AML-193 (cell line): ENCODE measurements around the gene RHEB.

Experiments
- DNase-seq, 2 experiments: peaks; one replicate each; lab custom pipeline; 2025; lab: John Stamatoyannopoulos, UW

The RHEB gene

DNA sequence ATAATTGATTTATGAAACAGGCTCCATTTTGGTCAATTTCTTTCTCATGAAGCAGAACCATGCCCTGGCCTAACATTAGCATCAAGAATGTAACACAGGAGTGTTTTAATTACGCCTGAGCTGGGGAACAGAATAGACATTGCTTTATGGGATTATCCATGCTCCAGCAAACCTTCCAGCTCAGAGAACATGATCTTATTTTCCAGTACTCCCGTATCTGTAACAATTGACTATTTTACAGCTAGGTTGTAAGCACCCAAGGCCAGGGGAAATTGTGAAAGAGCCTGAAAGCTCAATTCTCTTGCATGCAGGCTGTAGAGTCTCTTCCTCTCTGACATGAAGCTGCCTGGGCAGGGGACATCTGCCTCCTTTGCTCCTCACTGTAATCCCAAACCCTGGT, 49.0 kb downstream of the RHEB start:
- peak in 1 of 2 experiments; percentile 54 for DNase-seq

DNA sequence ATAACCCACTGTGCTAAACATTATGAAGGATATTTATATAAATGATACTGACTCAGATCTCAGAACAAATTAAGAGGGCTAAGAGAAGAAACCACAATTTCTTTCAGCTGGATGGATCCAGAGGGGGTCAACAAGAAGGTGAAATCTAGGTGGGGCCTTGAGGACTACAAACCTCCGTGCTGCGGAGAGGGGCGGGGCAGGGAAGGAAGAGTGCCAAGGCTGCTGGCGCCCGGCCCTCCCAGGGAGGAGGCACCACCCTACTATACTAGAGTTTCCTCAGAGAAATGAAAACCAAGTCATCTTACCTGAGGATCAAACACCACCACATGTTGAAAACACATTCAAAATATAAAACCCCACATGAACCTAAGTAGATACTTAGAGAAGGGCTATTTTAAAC, 50.4 kb downstream of the RHEB start:
- no peak for DNase-seq

DNA sequence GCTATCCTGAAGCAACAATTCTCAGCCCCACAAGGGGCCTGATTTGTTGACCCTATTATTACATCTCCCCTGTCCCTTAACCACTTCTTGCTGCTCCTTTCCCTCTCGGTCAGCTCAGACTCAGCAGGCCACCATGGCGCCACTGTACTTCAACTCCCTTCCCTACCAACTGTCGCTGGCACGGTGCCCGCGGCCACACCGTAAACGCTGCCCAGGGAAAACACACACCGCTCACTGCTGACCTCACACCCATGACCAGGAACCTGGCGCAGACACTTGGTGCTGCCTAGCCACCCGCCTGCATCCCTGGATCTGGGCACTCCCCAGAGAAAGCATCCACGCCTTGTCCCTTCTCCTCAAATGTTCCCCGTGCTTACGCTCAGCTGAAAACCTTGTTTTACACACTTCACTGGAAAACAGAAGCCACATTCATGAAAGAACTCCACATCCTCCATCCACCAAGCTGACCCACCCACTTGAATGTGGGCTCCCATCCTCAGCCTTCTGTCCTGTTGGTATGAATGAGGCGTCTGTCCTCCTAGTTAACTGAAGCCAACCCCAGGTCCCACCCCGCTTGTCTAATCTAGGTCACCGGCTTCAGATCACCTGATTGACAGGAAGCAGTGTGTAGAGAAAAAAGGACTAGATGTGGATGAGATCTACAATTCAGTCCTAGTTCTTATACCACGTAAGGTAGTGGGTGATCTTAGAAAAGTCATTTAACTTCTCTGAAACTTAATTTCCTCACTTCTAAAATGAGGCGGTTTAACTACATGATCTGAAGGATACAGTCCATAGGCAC, 51.3 kb downstream of the RHEB start:
- DNase-seq: no peak

DNA sequence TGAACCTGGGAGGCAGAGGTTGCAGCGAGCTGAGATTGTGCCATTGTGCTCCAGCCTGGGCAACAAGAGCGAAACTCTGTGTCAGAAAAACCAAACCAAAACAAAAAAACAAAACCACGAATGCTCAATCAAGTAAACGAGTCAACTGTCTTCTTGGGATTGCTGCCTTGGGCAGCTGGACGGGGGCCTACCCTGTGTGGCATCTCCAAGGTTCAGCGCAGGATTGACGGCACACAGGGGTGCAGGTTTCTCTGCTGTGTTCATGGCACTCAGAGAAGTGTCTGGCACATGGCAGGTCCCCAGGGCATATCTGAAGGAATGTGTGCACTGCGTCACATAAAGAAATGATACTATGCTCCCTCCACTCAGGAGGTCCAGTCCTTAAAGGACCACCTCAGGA, 54.5 kb downstream of the RHEB start:
- no peak for DNase-seq

DNA sequence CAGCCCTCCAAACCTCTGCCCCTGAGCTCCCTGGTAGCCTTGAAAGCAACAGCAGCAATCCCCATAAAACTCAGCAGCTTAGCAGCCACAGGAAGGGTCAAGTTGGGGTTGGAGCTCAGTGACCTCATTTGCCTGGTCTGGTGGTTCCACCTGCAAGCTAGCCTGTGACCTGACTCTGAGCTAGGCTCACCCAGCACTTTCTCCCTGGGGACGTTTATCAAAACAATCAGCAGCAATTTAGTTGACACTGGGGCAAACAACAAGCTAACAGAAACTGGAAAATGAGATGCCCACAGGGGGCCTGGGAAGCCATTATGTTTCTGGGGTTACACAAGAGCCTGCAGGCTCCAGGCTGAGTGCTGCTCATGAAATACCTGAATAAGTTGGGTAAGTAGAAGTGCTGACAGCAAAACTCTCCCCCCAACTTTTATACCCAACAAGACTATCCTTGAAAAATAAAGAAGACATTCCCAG, 57.4 kb downstream of the RHEB start:
- no peak for DNase-seq

DNA sequence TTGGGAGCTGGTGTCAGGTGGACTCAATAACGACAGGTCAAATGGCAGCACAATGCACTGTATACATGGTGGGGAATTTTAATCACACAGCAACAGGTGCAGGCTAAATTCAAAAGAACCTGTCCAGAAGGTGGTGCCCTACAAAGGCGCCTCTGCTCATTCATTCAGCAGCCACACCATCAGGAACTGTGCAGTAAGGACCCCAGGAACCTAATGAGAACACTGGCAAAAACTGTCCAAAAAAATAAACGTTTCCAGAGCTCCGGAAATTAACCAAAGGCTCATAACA, 57.8 kb downstream of the RHEB start:
- no peak for DNase-seq

DNA sequence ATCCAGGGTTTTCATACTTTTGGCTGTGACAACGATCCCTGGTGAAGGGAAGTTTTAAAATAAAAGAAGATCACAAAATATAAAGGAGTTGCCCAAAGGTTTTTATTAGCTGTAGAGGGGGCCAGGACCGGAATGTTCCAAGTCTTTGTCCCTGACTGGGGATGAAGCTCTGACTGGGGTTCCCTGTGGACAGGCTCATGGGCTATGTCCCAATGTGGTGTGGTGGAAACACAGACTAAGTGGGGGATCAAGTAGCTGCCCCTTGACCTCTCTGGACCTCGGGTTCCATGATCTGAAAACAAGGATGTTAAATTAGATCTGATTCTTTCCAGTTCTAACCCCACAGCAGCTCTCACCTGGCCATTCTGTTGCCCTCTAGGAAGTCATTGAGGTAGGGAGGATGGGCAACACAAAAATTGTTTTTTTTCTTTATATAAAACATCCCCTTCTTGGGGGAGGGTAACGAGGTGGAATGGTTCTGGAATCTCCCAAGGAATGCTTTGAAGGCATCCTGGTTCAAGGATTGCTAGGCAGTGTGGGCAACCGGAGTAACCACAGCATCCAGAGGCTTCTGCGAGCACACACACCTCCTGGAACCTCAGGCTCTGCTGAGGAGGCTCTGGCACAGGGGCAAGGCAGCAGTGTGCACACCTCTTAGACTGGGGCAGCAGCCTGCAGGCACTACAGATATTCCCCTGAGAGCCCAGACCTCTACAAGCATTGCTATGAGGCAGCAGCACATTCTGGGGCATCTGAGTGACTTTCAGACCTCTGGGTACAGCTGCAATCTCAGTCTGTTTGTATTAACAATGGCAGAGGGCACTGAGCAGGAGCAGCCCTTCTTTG, 58.4 kb downstream of the RHEB start:
- DNase-seq: no peak

DNA sequence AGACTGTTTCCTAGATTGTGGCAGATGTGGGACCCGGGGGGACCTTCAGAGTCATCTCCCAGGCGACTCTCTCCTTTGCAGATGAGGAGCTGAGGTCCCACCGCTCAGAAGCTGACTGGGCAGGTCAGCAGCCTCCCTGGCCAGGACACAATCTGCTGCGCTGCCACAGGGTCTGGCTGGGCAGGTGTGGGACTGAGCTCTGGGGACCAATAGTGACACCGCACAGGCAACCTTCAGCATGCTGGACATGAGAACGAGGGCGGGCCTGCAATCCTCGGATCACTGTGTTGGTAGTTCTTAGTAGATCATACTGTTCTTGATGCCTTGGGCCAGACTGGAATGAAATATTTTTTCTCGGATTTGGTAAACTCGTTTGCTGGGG, 59.2 kb downstream of the RHEB start:
- DNase-seq: no peak

DNA sequence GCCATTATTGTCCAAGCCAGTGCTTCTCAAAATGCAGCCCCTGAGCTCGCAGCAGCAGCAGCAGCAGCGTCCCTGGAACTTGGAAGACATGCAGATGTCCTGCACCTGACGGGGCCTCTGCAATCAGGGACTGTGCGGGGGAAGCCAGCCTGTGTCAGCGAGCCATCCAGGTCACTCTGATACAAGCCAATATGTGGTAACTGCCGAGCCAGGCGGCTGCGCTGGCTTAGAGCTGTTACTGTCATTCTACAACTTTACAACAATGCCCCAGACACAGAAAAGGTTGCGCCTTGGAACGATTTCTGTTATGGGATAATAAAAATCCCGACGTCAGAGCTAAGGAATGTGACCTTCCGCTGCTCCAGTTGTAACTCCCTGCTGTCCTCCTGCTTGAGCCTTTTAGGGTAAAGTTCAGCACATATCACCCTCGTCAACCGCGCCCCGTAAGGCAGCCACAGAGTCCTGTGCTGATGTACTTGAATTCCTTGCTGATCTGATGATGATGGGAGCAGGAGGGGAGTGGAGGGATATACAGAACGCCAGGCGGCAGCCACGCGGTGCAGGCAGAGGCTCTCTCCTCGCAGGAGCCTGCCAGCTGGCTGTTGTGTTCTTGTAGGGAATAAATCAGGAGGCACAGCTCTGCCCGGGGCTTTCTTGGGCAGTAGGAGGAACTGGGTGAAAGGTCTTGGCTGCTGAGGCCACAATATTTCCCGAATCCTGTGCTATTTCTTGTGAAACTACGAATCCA, 59.8 kb downstream of the RHEB start:
- DNase-seq: no peak

DNA sequence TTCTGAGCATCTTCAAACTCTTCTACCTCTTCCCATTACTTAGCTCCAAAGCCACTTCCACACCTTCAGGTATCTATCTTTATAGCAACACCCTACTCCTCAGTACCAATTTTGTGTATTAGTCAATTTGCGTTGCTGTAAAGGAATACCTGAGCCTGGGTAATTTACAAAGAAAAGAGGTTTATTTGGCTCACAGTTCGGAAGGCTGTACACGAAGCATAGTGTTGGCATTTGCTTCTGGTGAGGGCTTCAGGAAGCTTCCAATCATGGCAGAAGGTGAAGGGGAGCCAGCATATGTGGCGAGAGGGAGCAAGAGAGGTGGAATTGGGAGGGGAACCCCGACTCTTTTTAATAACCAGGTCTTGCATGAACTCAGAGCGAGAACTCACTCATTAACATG, 62.2 kb downstream of the RHEB start:
- DNase-seq: no peak

DNA sequence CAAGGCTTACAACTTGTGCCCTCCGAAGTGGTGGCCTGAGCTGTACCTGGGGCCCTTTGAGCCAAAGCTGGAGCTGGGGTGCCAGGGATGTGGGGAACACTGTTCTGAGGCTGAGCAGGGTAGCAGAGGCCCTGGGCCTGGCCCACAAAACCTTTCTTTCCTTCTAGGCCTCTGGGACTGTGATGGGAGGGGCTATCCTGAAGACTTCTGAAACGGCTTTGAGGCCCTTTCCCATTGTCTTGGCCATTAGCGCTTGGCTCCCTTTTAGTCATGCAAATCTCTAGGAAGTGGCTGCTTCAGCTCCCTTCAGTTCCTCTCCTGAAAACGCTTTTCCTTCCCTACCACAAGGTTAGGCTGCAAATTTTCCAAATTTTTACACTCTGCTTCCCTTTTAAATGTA, 62.9 kb downstream of the RHEB start:
- no peak for DNase-seq

DNA sequence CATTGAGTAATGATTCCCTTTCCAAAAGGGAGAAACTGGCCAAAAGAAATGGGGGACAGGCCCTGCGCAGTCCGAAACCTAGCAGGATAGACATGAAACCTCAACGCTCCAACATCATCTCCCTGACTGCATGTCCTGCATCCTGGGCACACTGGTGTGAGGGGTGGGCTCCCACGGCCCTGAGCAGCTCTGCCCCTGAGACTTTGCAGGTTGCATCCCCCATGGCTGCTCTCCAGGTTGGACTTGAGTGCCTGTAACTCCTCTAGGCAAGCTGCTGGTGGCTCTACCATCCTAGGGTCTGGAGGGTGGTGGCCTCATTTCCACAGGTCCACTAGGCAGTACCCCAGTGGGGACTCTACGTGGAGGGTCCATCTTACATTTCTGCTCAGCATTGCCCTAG, 63.4 kb downstream of the RHEB start:
- DNase-seq: no peak

DNA sequence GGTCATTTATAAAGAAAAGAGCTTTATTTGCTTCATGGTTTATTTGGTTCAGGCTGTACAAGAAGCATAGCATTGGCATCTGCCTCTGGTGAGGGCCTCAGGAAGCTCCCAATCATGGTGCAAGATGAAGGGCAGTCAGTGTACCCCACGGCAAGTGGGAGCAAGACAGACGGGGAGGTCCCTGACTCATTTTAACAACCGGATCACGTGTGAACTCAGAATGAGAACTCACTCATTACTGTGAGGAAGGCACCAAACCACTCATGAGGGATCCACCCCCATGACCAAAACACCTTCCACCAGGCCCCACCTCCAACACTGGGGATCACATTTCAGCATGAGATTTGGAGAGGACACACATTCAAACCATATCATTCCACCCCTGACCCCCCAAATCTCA, 64.0 kb downstream of the RHEB start:
- no peak for DNase-seq

DNA sequence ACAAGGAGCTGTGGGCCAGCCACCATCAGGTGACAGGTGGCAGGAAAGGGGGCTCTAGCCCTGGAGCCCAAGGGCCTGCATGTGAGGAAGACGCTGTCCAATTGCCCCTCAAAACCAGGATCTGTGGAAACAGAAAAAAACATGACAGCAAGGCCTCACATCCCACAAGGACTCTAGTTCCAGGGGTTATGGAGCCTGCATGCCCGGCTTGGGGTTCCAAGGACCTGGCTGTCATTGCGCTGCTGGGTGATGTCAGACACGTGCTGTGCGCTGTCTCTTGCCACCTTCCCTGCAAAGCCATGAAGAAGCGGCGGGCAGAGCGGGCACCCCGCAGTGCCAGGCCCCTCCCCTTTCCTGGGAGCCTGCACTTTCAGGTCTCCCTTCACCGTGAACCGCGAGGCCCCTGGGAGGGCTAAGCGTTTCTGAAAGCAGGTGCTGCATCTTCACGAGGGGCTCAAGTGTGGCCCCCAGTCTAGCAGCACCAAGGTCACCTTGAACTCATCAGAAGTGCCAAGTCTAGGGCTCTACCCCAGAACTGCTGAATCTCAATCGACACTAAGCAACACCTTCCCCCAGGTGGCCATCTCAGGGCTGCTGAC, 64.7 kb downstream of the RHEB start:
- no peak for DNase-seq

DNA sequence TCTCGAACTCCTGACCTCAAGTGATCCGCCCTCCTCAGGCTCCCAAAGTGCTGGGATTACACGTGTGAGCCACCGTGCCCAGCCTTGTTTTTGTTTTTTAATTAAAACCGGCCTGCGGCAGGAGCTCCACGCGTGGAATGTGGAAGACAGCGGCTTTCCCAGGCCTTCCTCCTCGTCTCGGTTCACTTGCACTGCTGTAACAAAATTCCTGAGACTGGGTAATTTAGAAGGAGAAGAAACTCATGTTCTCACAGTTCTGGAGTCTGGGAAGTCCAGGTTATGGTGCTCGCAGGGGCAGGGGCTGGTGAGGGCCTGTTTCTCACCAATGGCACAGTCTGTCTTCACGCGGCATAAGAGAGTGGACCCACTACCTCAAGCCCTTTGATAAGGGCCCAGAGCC, 65.4 kb downstream of the RHEB start:
- DNase-seq: no peak

DNA sequence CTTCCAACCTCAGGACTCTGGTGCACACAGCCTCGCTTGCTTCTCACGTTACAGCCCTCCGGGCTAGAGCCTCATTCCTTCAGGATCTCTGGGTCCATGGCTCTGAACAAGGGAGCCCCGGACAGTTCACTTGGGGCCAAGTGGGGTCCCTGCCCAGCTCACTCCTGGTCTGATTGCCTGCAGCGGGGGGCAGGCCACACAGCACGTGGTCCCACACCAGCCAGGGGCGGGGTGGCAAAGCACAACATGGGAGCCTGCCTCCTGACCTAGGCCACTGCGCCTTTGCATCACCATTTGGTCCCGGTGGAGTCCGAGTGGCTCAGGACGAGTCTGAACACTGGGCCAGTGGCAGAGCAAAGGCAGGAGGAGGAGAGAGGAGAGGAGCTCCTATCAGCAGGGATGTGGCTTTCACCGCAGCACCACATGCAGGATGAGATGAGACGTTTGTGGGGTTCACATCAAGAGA, 66.3 kb downstream of the RHEB start:
- DNase-seq: no peak

DNA sequence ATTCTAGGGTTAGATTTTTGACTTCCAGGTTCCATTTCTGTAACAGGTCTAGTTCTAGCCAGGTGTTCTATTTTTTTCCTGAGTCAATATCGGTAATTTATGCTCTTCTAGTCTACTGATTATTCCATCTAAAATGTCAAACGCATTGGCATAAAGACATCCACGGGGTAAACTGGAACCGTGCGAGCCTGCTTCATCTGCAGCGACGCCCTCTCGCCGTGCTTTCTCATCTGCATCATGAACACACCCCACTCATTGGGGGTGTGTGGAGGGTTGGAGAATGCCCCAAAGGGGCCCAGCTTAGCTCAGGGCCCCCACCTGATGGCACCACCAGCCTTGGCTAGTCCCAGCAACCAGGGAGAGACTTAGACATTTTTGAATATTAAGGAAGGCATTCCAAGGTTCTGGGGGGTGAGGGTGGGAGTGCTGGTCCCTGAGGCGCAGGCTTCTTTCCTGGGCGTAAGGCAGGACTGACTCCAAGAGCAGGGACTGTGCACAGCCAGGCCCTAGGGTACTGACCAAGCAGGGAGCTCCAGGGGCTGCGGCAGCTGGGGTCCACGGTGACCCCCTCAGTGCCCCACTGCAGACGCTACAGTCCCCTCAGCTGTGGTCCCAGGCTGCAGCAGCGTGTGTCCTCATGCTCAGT, 66.9 kb downstream of the RHEB start:
- DNase-seq: no peak

DNA sequence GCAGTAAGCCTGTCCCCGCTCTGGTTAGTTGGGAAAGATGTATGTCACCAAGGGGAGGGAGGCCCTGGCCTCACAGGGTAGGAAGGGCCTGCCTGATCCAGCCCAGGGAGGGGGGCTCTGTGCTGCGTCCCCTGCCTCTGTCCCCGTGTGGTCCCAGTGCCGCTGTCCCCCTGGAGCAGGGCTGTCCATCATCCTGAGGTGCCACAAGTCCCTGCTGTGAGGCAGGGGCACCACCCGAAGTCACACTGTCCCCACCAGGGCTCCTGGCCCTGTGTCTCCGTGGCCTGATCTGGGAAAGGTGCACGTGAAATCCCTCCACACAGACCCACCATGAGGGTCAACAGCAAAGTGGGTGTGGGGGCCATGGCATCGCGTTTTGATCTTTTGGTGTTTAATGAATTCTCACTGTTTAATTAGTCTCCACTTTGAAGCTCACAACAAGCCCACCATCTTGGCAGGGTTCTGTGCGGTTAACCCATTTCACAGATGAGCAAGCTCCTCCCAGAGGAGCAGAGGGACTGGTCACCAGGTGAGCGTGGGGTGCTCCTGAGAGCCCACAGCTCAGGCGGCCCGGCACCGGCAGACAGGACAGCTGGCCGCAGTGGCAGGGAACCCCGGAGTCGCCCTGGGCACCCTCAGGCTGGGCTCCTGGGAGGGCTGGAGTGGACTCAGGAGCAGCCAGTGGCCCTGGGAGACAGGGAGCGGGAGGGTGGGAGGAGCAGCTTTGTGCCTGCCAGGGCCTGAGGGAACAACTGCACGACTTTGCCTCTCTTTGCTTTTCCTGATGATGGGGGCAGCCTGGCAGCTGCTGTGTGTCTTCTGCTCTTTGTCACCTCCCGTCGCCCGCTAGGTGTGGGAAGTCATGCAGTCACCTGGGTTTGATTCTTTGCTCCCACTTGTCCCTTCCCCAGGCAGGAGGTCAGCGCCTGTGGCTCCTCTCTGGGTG, 67.8 kb downstream of the RHEB start:
- no peak for DNase-seq

DNA sequence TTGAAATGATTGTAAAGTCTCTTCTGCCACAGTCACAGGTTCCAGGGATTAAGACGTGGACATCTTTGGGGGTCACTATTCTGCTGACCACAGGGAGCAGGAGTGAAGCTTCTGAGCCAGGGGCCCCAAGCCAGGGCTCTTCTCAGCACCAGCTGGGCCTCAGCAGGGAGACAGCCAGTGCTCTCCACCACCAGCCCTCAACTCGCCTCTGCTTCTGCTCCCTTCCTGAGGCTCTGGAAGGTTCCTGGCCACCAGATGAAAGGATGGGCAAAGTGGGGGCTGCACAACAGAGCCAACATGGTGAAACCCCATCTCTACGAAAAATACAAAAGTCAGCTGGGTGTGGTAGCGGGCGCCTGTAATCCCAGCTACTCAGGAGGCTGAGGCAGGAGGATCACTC, 68.5 kb downstream of the RHEB start:
- DNase-seq: no peak

DNA sequence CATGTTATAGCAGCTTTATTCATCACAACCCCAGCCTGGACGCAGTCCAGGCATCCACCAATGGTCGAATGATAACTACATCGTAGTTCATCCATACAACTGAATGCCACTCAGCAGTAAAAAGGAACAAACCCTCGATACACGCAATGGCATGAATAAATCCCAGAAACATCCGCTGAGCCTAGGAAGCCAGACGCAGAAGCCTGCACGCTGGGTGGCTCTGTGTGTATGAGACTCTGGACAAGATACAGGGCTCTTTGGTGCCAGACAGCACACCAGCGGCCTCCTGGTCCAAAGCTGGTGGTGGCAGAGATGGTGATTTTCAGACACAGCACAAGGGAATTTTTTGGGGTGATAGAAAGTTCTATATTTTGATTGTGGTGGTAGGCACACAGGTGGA, 69.7 kb downstream of the RHEB start:
- no peak for DNase-seq
